Liver (tissue), 3 donors: Measurements from ENCODE around the gene NANOG.

ENCODE experiments used
- CTCF ChIP-seq: fragments of 150-350 bp; IDR thresholded peaks from 2 replicates; pipeline ENCODE4 v1.5.1; 2017; ENCODE audit warnings: improper control_type of control experiment, low read depth, low read length; ENCODE audit not compliant: missing input control
- EGR1 ChIP-seq, 2 donors: IDR thresholded peaks; 2 replicates each; pipeline ENCODE4 v1.6.1; 2016 to 2018; ENCODE audit warnings: antibody characterized with exemption in 2 of 2, low read depth in 2 of 2
- FOXA1 ChIP-seq: IDR thresholded peaks from 2 replicates; pipeline ENCODE4 v1.6.1; 2016; ENCODE audit warnings: antibody characterized with exemption
- GABPA ChIP-seq, 2 donors: IDR thresholded peaks in 1 of 2; conservative IDR thresholded peaks in 1 of 2; 2 replicates each; pipeline ENCODE4 v1.6.1; 2016; ENCODE audit warnings: antibody characterized with exemption in 2 of 2, mild to moderate bottlenecking in 1 of 2, moderate library complexity in 1 of 2
- MAX ChIP-seq: IDR thresholded peaks from 2 replicates; pipeline ENCODE4 v1.6.1; 2016; ENCODE audit warnings: antibody characterized with exemption
- RAD21 ChIP-seq, 2 donors: IDR thresholded peaks; 2 replicates each; pipeline ENCODE4 v1.6.1; 2016; ENCODE audit warnings: antibody characterized with exemption in 2 of 2, mild to moderate bottlenecking in 2 of 2
- REST ChIP-seq: IDR thresholded peaks from 2 replicates; pipeline ENCODE4 v1.6.1; 2016; ENCODE audit warnings: antibody characterized with exemption, mild to moderate bottlenecking
- RXRA ChIP-seq, 2 donors: IDR thresholded peaks; 2 replicates each; pipeline ENCODE4 v1.6.1; 2017 to 2018; ENCODE audit warnings: antibody characterized with exemption in 2 of 2, mild to moderate bottlenecking in 1 of 2
- SP1 ChIP-seq: IDR thresholded peaks from 2 replicates; pipeline ENCODE4 v1.6.1; 2018; ENCODE audit warnings: antibody characterized with exemption, mild to moderate bottlenecking
- ZBTB33 ChIP-seq: IDR thresholded peaks from 2 replicates; pipeline ENCODE4 v1.6.1; 2016; ENCODE audit warnings: antibody characterized with exemption
- donor health status: healthy.
- donor health status: healthy.

- TF ChIP-seq CTCF (no peak), RXRA (IDR thresholded peaks at IDR 0.05) (no peak), FOXA1 (no peak), MAX (no peak), RAD21 (IDR thresholded peaks at IDR 0.05) (no peak), SP1 (no peak), GABPA (IDR thresholded peaks at IDR 0.05 in 1 of 2, conservative IDR thresholded peaks at IDR 0.05 in 1 of 2) (no peak), REST (no peak), EGR1 (IDR thresholded peaks at IDR 0.05; ENCODE audit: low read depth in 2 of 2) (no peak), ZBTB33 (no peak)
Observed at GRCh38 chr12:7833831-7834230, 44.6 kb downstream of the NANOG start.
